Left lobe of liver (tissue), 2 donors: ENCODE measurements around the gene BRD8. TPM values are rescaled to one million over a fixed set of nuclear protein-coding genes. Genes with fewer than 3 reads are reported as not detected.
"Not testable (repeated sequence)": the region's sequence is repeated elsewhere in the genome, so short reads cannot be mapped to it uniquely, and the experiment has no call there.

ENCODE experiments used
- ATAC-seq: fragments of 200-7000 bp; cut with Tn5 transposase; one replicate; pipeline ENCODE4 v1.9.1; 2020; ENCODE audit warnings: mild to moderate bottlenecking, moderate library complexity
- DNase-seq: peaks from one replicate; pipeline ENCODE4 v3.0.0-alpha.2; 2020; ENCODE audit warnings: low spot score
- total RNA-seq: library from RNA; stranded (reverse); gene quantifications from one replicate; pipeline ENCODE4 v1.2.1, GENCODE V29; 2021
- donor health status: DM: no; HTN: no; CAD: no; lungs with moderate emphysema.
- donor health status: DM: no; HTN: yes; CAD: no.

The BRD8 gene
- total RNA-seq, 1 donor from 2014 or later, result 19.3 TPM

GRCh38 chr5:138169124-138169523 lies 9.3 kb downstream of the BRD8 start:
- DNase-seq, result no peak
- no peak for ATAC-seq

GRCh38 chr5:138163721-138164120 lies 14.7 kb downstream of the BRD8 start:
- DNase-seq (no peak), ATAC-seq (no peak)

- ATAC-seq (no peak), DNase-seq (no peak)
Measured at GRCh38 chr5:138160706-138161105, 17.7 kb downstream of the BRD8 start.

- no peak for DNase-seq
Measured at GRCh38 chr5:138159666-138160065, 18.8 kb downstream of the BRD8 start.

GRCh38 chr5:138157626-138158025 lies 20.8 kb downstream of the BRD8 start:
- no peak for ATAC-seq
- no peak for DNase-seq

More at GRCh38 chr5:138159666-138160065, 18.8 kb downstream of the BRD8 start:
- ATAC-seq, result no peak

GRCh38 chr5:138155977-138156376 lies 22.5 kb downstream of the BRD8 start:
- ATAC-seq, DNase-seq: not testable (repeated sequence)

GRCh38 chr5:138149530-138149929 lies 28.9 kb downstream of the BRD8 start:
- no peak for ATAC-seq
- no peak for DNase-seq

- DNase-seq, result no peak
- ATAC-seq, result no peak
Measured at GRCh38 chr5:138148811-138149210, 29.6 kb downstream of the BRD8 start.

- ATAC-seq, DNase-seq: not testable (repeated sequence)
Measured at GRCh38 chr5:138143578-138143977, 34.9 kb downstream of the BRD8 start.

GRCh38 chr5:138141734-138142133 lies 36.7 kb downstream of the BRD8 start:
- DNase-seq (no peak), ATAC-seq (no peak)

- DNase-seq (no peak), ATAC-seq (no peak)
Measured at GRCh38 chr5:138140268-138140667, 38.2 kb downstream of the BRD8 start.

GRCh38 chr5:138139781-138140090 lies 38.7 kb downstream of the BRD8 start:
- ATAC-seq, result no peak

GRCh38 chr5:138138949-138139780 lies 39.3 kb downstream of the BRD8 start, which contains the start of gene NME5:
Gene NME5, minus strand, starts transcription at chr5:138139428. Its CDS starts 648 bp downstream, at chr5:138138780.
- DNase-seq (peak; percentile 60), ATAC-seq (peak; percentile 89)

More at GRCh38 chr5:138139781-138140090, 38.7 kb downstream of the BRD8 start:
- DNase-seq, result no peak

- ATAC-seq (no peak), DNase-seq (no peak)
Measured at GRCh38 chr5:138132543-138132942, 45.9 kb downstream of the BRD8 start.

- ATAC-seq, result no peak
Measured at GRCh38 chr5:138129347-138129746, 49.1 kb downstream of the BRD8 start.

GRCh38 chr5:138128334-138128733 lies 50.1 kb downstream of the BRD8 start:
- DNase-seq (no peak), ATAC-seq (no peak)

More at GRCh38 chr5:138129347-138129746, 49.1 kb downstream of the BRD8 start:
- DNase-seq, result no peak

- ATAC-seq (no peak), DNase-seq (no peak)
Measured at GRCh38 chr5:138115254-138115653, 63.2 kb downstream of the BRD8 start.

- ATAC-seq (no peak), DNase-seq (no peak)
Measured at GRCh38 chr5:138111937-138112336, 66.5 kb downstream of the BRD8 start.

- ATAC-seq (no peak), DNase-seq (no peak)
Measured at GRCh38 chr5:138111181-138111580, 67.2 kb downstream of the BRD8 start.

- ATAC-seq (no peak), DNase-seq (no peak)
Measured at GRCh38 chr5:138110266-138110963, 68.0 kb downstream of the BRD8 start.

GRCh38 chr5:138109463-138110265 lies 68.8 kb downstream of the BRD8 start:
- ATAC-seq, result no peak
- DNase-seq, result no peak
